NCI-H2171 (cell line): ENCODE data around the gene LMTK3.
A peak's percentile ranks its signal among the peaks of the same experiment; 100 is the strongest.
"Not testable (repeated sequence)": the region's sequence is repeated elsewhere in the genome, so short reads cannot be mapped to it uniquely, and the experiment has no call there.

ENCODE experiments used
- DNase-seq: peaks from one replicate; lab custom pipeline; 2025; lab: John Stamatoyannopoulos, UW

Gene LMTK3

GRCh38 chr19:48541813-48542212 is 30.2 kb upstream of the LMTK3 start:
- DNase-seq = no peak

DNA sequence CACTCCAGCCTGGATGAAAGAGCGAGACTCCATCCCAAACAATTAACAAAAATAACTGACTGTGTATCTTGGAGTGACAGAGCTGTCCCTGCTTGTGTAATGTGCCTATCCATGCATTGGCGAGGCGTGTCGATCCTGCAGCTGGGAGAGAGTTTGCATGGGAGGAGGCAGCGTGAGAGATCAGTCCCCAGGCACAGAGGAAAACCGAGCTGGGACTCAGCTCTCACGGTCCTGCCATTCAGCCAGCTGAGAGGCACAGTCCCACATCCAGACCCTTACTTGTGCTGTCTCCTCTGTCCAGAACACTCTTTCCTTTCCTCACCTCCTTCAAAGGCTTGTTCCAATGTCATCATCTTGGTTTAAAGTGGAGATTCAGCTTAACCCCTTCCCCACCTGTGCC is 28.5 kb upstream of the LMTK3 start:
- no peak for DNase-seq

DNA sequence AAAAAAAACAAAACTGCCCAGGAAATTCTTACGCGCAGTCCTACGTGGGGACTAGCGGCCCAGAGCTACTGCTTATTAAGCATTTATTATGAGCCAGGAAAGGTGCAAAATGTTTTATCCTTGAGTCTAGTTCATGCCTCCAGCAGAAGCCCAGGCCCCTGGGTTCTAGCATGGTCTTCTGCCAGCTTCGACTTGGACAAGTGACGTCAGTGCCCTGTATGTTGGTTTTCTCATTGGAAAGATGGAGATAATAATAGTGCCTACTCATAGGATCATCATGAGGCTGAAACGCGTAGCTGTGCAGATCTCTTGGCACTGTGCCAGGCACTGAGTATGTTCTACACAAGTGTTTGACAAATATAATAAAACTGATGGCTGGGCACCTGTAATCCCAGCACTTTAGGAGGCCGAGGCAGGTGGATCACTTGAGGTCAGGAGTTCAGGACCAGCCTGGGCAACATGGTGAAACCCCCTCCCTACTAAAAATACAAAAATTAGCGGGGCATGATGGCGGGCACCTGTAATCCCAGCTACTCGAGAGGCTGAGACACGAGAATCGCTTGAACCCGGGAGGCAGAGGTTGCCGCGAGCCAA is 28.0 kb upstream of the LMTK3 start:
- DNase-seq = peak; percentile 52

- not testable (repeated sequence) for DNase-seq
Observed at GRCh38 chr19:48538057-48538456, 26.4 kb upstream of the LMTK3 start.

GRCh38 chr19:48537541-48537940 is 25.9 kb upstream of the LMTK3 start:
- DNase-seq = no peak

DNA sequence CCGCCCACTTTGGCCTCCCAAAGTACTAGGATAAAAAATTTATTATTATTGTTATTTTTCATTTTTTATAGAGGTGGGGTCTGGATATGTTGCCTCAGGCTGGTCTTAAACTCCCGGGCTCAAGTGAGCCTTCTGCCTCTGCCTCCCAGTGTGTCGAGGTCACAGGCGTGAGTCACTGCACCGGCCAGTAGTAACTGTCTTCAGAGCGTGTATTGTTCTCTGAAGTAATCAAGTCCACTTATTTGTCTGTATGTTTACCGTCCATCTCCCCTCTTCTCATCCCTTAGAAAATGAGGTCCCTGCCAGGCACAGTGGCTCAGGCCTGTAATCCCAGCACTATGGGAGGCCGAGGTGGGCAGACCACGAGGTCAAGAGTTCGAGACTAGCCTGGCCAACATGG is 22.1 kb upstream of the LMTK3 start:
- DNase-seq = no peak

GRCh38 chr19:48530770-48531169 is 19.1 kb upstream of the LMTK3 start:
- no peak for DNase-seq

DNA sequence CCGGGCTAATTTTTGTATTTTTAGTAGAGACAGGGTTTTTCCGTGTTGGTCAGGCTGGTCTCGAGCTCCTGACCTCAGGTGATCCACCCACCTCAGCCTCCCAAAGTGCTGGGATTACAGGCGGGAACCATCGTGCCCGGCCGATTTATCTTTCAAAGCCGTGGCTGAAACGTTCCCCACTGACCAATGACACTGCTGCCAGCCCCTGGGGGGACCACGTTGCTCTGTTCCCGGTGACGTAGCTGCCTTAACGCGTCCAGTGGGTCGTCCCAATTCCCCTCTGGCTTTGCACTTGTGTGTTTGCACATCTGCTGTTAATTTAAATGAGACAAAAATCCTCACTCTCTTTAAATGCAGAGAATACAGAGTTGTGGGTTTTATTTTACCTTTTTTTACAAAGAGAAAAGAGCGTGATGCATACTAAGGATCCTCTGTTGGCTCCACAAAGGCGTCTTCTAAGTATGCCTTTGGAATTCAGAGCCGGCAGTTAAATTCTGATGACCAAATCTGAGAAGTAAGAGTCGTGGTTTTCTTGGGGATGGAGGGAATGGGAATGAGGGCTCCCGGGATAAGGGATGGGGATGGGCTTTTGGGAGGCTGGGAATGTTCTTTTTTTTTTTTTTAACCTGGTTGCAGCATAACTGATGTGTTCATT is 18.6 kb upstream of the LMTK3 start:
- DNase-seq = no peak

GRCh38 chr19:48529156-48529555 is 17.5 kb upstream of the LMTK3 start:
- no peak for DNase-seq

DNA sequence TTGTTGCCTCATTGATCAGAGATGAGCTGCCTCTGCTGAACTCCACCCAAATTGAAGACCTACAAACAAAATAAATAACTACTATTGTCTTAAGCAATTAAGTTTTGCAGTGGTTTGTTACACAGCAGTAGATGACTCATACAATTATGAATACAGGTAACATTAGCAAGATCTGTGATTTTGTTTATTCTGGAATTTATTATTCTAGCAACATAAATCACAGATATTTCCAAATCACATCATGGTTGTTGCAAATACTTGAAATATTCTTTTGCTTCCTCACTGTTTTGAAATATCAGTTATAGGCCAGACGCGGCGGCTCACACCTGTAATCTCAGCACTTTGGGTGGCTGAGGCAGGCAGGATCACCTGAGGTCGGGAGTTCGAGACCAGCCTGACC is 13.1 kb upstream of the LMTK3 start:
- no peak for DNase-seq

GRCh38 chr19:48524221-48524620 is 12.6 kb upstream of the LMTK3 start:
- no peak for DNase-seq

- no peak for DNase-seq
Observed at GRCh38 chr19:48520134-48520533, 8.5 kb upstream of the LMTK3 start.

DNA sequence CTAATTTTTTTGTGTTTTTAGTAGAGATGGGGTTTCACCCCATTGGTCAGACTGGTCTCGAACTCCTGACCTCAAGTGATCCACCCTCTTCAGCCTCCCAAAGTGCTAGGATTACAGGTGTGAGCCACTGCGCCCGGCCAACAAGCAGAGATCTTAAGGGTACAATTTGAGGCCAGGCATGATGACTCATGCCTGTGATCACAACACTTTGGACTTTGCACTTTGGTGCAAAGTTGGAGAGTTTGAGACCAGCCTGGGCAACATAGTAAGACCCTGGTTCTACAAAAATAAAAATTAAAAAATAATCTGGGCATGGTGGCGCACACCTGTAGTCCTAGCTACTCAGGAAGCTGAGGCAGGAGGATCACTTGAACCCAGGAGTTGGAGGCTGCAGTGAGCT is 7.8 kb upstream of the LMTK3 start:
- not testable (repeated sequence) for DNase-seq

GRCh38 chr19:48518207-48518606 is 6.6 kb upstream of the LMTK3 start:
- no peak for DNase-seq

GRCh38 chr19:48516536-48516935 is 4.9 kb upstream of the LMTK3 start:
- no peak for DNase-seq

DNA sequence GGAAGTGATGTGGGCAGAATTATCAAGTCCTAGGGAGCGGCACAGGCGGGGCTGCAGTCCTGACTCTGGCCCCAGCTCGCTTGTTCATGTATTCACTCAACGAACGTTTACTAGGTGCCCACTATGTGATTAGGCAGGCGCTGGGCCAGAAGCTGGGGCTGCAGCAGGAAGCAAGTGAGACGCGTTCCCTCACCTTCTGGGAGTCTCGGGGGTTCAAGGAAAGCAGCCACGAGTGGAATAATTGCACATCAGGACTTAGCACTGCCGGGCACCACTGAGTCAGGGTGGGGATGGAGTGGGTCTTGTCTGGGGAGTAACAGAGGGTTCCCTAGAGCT is 2.5 kb upstream of the LMTK3 start:
- no peak for DNase-seq

- DNase-seq = peak; percentile 77
Observed at GRCh38 chr19:48513289-48514122, 1.9 kb upstream of the LMTK3 start.

GRCh38 chr19:48512504-48513288 is 1.1 kb upstream of the LMTK3 start:
- no peak for DNase-seq

GRCh38 chr19:48511321-48511731 is 309 bp downstream of the LMTK3 start:
- DNase-seq = no peak

DNA sequence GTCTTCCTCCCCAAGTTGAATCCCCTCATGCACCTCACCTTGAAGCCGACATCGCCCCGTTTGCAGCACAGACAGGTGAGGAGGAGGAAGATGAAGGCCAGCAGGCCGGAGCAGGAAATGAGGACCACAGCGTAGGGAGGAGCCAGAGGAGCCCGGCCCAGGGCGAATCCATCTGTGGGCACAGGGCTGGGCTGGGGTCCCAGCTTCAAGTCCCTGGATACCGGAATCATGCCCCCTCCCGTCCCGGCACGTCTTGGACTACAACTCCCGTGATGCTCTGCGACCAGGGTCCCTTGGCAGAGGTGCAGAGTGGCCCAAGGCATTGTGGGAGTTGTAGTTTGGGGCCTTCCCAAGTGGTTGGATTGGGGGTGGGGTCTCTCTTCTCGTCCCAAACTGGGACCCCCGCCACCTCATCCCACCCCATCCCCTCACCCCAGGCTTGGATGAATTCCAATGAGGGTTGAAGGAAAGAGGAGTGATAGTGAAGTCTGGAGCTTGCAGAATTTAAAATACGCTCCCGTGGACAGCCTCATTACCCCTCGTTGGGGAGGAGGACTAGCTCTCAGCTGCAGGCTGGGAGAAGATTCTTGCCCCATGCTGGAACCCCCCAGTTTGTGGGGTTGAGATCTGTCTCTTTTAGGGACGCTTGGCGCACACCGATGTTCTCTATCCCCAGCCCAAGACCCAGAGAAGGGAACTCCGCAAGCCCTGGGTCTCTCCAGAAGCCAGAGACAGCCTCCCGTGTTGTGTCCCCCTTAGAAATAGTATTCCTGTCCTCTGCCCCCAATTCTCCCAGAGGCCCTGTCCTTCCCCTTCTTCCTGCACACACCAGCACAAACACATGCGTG is 990 bp downstream of the LMTK3 start:
- peak; percentile 49 for DNase-seq

GRCh38 chr19:48509467-48510194 is 2.0 kb downstream of the LMTK3 start:
- DNase-seq = no peak
